GM10847 (cell line): ENCODE results near the gene SH3PXD2A.

Source experiments
- POLR2A ChIP-seq: IDR thresholded peaks from 2 replicates; pipeline ENCODE4 v1.6.1; 2011; ENCODE audit not compliant: insufficient read length; ENCODE audit errors: extremely low read depth

SH3PXD2A gene

DNA sequence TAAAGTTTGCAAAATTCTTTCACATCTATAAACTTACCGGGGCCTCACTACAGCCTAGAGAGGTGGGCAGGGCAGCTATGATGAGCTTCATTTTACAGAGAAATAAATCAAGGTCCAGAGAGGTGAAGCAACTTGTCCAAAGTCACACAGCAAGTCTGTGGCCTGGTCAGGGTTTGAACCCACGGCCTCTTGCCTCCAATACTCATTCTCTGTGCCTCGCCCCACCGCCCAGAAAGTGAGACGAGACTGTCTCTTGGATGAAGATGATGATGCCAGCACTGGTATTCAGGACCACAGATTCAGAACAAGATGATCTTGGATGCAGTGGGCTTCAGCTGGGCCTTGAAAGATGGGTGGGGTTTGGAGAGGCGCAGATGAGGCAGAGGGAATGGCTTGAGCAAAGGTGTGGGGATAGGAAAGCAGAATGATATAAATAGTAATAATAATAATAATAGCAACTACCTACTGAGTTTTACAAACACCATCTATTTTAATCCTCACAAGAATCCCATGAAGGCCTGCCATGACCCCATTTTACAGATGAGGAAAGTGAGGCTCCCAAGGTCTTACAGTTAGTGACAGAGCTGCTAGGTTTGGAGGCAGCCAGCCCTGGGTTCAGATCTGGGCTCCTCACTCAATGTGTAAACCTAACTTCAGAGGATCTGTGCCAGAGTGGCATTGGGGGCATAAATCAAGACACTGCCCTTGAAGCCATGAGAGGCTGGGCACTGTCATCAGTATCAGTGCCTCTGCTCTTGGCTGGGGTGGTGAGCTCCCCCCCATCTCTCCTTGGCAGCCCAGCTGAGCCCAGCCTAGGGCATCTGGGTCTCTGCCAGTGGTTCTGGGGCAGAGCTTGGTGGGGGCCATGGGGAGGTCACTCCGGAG is 291.9 kb downstream of the SH3PXD2A start:
- no peak for TF ChIP-seq POLR2A

GRCh38 chr10:103562383-103562782 is 293.0 kb downstream of the SH3PXD2A start:
- no peak for TF ChIP-seq POLR2A

DNA sequence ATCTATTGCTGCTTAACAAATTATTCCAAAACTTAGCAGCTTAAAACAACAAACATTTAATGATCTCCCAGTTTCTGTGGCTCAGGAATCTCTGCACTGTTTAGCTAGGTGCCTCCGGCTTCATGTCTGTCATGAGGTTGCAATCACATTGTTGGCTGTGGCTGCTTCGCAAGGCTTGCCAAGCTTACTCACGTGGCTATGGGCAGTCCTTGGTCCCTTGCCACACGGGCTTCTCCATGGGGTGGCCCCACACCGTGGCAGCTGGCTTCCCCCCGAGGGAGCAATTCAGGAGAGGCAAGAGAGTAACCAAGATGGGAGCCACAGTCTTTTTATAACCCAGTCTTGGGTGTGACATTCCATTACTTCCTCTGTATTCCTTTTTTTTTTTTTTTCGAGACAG is 294.5 kb downstream of the SH3PXD2A start:
- TF ChIP-seq POLR2A = no peak

DNA sequence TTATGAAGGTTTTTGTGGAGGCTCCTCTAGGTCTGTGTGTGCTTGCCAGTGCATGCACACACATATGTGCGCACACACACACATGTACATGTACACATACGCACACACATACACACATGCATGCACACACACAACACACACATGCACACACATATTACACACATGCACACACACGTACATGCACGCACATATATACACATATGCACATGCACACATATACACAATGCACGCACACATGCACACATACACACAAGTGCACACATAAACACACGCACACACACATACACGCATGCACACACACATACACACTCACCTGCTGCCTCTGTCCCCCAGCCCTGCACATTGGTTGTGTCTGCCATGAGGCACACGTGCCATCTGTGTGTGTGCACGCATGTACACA is 295.6 kb downstream of the SH3PXD2A start:
- no peak for TF ChIP-seq POLR2A

DNA sequence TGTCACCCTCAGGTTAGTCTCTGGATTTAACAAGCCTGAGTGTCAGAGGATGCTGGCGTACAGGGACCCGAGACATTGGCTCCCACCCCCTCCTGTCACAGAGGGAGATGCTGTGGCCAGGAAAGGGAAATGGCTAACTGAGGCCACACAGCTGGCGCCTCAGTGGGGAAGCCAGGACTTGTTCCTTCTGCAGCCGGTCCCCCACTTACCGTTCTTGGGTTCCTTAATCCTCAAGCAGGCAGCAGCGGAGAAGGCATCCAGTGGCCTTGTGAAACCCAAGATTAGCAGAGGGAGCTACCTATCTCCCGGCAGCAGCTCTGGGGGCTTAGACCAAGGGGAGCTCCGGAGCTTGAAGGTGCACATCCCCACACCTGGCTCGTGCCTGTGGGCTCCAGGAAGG is 296.5 kb downstream of the SH3PXD2A start:
- no peak for TF ChIP-seq POLR2A

DNA sequence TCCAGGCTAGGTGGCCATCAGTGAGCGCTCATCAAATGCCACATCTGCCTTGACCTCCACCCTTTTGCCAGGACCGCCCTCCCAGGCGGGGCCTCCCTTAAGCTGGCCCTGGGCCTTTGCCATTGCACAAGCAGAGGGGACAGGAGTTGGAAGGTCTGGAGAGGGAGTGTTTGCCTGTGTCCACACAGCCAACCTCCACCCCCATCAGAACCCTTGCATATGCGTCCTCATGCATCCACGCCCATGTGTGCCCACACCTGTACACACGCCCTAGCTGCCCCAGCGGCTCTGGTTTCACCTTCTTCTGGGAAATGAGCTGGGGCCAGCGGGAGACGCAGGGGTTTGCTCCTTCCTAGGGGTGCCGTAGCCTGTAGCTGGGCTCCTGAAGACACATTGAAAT is 297.9 kb downstream of the SH3PXD2A start:
- no peak for TF ChIP-seq POLR2A

GRCh38 chr10:103556383-103557007 is 298.9 kb downstream of the SH3PXD2A start:
- no peak for TF ChIP-seq POLR2A

DNA sequence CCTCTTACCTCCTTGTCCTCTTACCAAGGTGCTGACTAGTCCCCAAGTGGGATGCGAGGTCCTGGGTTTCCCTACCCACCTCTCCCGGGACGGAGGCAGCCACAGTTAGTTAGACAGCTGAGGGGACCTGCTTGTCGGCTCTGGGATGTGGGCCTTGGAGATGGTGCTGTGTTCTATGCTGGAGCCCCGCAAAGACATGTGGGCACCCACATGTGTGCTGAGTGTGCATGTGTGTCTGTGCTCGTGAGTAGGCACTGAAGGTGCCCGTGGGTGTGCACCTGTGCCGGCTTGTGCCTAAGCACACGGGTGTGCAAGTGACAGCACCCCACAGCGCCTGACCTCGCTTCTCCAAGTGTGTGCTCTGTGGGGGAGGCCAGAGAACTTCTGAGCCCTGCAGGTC is 299.7 kb downstream of the SH3PXD2A start:
- TF ChIP-seq POLR2A = no peak

DNA sequence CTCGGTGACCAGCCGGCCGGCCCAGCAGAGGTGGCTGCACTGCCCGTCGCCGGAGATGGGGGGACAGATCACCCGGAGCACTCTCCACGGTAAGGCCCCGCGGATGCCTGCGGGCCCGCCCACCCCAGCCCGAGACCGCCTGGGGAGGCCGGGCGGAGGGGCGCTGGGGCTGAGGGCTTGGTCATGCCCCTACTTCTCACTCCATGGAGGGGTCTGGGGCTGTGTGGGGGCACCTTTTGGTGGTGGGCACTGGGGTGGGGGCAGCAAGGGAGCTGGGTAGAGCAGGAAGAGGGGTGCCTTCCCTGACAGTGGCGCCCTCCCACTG is 300.1 kb downstream of the SH3PXD2A start:
- no peak for TF ChIP-seq POLR2A

DNA sequence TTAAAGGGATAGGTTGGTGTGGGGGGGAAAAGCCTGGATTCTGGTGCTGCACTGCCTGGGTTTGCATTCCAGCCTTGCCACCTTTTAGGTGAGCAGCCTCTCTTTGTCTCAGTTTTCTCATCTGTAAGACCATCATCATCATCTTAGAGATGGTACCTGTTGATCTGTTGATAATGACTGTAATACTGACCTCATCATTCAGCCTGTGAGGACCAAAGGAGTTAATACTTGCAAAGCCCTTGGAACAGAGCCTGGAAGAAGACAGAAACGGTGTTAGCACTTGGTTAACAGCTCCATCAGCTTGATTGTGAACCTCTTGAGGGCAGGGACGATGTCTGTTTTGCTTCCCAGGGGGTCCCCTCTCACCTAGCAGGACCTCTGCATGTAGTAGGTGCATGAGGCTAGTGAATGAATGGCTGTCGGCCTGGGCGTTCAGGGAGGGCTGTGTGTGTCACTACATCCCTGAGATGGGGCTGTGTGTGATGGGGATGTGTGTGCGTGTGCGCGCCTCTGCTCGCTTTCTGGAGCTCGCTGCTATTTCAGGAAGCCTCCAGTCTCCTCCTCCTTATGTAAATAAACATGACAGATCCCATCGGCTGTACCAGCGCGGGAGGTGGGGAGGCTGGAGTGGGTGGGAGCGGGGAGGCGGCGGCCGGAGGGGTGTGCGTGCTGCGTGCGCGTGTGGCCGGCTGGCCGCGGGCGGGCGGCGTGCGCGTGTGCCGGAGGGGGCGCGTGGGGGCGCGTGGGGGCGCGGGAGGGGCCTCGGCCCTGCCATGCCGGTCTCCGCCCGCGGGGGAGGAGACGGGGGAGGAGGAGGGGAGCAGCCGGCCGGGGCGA is 300.7 kb downstream of the SH3PXD2A start:
- no peak for TF ChIP-seq POLR2A

DNA sequence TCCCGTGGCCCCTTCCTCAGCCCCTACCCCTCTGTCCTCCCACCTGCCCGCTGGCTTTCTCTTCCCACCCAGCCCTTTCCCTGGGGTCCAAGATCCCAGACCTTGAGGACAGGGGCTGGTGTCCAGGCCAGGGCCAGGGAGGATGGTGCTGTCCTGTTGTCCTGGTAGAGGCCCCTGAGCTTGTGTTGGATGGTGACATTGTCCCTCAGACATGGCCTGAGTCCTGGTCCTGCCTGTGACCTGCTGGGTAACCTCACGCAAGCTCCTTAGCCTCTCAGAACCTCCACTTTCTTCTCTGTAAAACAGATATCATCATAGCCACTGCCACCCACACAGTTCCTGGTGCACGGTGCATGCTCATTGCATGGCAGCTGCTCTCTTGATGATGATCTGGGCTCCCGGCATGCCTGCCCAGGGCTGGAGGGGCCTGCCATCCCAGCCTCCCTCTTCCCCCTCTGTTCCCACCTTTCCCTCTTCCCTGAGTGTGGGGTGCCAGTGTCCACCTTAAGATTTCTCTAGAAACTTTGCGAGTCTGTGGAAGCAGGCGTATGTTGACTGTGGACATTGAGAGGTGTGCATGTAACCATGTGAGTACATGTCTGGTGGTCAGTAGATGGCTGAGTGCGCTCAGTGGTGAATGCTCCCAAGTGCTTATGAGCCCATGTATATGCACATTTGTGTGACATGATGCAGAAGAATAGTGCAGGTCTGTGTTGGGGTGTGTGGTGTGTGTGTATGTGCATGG is 301.5 kb downstream of the SH3PXD2A start:
- no peak for TF ChIP-seq POLR2A

DNA sequence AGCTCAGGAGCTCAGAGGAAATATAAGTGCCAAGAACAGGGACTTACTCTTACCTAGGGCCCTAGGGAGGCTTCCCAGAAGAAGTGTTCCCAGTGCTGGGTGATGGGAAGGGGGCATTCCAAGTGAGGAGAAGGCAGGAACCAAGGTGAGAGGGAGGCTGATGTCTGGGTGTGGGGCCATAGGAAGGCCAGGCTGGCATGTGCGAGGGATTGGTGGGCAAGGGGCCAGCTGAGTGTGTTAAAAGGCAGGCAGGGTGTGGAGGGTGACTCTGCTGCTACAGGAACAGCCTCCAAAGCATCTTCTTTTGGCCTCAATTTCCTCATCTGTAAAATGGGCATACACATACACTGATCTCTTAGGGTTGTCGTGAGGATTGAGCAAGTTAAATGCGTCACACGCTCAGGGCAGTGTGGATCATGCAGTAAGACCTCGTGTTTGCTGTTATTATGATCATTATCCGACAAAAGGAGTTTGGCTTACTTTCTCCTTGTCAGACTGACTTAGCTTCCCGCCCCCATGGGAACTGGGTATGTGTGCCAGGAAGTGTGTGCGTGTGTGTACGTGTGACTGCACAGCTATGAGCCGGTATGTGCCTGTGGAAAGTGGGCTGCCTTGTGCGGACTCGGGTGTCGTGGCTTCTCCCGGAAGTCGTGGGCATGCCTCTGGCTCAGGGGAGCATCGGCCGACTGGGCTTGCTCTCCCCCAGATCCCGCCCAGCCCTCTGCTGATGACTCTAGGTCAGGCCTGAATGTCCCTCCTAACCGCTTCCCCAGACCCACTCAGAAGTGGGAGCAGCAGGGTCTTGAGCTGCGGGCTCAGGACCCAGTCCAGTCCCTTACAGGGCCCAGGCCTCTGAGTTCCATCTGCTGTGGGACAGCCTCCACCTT is 302.3 kb downstream of the SH3PXD2A start:
- TF ChIP-seq POLR2A = no peak

DNA sequence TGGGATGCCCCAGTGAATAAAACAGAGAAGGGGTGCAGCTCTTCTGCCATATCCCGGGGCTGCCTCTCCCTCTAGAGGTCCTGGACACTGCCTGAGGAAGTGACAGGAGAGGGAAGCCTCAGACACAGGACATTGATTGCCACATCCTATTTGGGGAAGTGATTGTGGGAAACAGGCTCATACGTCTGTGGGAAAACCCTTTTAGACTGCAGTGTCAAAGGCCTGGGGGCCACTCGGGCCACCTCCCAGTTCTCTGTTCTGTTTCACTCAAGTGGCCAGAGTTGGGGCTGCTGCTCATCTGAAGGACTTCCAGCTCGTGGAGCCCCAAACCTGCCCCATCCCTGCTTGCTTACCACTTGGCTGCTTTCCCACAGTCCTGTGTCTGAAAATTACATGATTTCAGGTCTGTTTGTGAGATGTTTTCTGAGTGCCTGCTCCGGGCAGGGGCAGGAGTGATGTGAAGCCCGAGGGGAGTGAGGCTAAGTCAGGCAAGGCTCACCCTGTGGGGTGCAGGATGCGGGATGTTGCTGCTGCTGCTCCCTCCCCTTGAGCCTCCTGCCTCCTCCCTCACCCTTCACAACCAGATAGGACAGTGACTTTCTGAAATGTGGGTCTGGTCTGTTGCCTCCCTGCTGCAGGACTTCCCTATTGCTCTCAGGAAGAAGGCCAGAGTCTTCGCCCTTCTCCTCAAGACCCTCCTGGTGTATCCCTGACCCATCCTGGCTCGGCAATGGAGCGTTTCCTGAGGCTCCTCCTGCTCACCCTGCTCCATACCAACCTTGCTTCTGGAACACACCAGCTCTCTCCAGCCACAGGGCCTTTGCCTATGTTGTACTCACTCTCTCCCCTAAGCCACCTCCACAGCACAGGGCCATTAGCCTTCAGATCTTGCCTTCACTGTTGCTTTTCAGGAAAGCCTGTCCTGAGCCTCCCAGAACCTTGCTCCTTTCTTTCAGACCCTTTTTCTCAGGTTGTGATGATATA is 303.5 kb downstream of the SH3PXD2A start:
- no peak for TF ChIP-seq POLR2A
